ENCODE results near the gene MBD4.

GRCh38 chr3:129433565-129433964 lies 6.2 kb downstream of the MBD4 start:
- TF ChIP-seq, protein P1, sequence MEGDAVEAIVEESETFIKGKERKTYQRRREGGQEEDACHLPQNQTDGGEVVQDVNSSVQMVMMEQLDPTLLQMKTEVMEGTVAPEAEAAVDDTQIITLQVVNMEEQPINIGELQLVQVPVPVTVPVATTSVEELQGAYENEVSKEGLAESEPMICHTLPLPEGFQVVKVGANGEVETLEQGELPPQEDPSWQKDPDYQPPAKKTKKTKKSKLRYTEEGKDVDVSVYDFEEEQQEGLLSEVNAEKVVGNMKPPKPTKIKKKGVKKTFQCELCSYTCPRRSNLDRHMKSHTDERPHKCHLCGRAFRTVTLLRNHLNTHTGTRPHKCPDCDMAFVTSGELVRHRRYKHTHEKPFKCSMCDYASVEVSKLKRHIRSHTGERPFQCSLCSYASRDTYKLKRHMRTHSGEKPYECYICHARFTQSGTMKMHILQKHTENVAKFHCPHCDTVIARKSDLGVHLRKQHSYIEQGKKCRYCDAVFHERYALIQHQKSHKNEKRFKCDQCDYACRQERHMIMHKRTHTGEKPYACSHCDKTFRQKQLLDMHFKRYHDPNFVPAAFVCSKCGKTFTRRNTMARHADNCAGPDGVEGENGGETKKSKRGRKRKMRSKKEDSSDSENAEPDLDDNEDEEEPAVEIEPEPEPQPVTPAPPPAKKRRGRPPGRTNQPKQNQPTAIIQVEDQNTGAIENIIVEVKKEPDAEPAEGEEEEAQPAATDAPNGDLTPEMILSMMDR (conservative IDR thresholded peaks at IDR 0.05; ENCODE audit: low read depth, low read length): no peak
- TF ChIP-seq EZH2 (IDR thresholded peaks at IDR 0.05; ENCODE audit: low read length, unreplicated experiment) (no peak), EZH2phosphoT487 (IDR thresholded peaks at IDR 0.05; ENCODE audit: borderline replicate concordance, low read length) (no peak)
